ENCODE measurements around the gene GRK5.

GRK5 gene

GRCh38 chr10:119323085-119324016 lies 116.0 kb downstream of the GRK5 start:
- no peak for DNase-seq

DNA sequence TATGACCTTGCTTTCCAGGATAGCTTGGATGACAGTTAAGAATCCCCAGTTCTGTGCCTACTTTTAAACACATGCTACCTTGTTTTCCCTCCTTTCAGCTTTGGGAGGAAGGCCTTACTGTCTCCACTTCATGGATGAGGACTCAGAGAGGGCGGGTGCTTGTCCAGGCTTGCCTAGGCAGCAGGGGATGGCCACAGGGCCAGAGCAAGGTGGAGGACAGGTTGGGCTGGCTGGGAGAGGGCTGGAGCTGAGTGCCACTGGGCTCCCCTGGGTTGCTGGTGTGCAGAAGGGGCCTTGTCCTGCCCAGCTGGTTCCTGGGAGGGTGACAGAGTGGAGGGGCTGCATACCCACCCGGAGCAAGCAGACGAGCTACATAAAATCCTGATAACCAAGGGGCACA lies 117.8 kb downstream of the GRK5 start:
- no peak for DNase-seq

- no peak for DNase-seq
These were observed 118.8 kb downstream of the GRK5 start for GRCh38 chr10:119326167-119326566.

- no peak for DNase-seq
These were observed 119.8 kb downstream of the GRK5 start for GRCh38 chr10:119327096-119327745.

- no peak for DNase-seq
These were observed 120.9 kb downstream of the GRK5 start for GRCh38 chr10:119328223-119328622.

GRCh38 chr10:119330342-119330741 lies 123.0 kb downstream of the GRK5 start:
- no peak for DNase-seq

DNA sequence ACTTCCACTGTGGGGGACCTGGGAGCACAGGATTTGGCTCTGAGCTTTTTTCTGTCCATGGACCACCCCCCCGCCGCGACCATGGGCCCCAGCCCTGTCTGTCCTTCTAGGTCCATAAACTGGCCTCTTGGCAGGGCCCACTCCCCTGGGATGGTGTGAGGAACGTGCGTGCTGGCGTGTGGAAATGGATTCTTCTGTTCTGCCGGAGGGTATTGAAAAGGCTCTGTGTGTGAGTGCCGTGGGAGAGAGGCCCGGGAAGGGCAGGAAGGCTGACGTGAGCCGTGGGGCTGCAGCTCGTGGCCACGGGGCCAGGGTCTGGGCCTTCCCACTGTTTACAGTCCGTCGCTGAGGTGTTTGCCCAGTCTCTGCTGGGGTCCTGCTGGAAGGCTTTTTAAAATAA lies 123.7 kb downstream of the GRK5 start:
- no peak for DNase-seq

DNA sequence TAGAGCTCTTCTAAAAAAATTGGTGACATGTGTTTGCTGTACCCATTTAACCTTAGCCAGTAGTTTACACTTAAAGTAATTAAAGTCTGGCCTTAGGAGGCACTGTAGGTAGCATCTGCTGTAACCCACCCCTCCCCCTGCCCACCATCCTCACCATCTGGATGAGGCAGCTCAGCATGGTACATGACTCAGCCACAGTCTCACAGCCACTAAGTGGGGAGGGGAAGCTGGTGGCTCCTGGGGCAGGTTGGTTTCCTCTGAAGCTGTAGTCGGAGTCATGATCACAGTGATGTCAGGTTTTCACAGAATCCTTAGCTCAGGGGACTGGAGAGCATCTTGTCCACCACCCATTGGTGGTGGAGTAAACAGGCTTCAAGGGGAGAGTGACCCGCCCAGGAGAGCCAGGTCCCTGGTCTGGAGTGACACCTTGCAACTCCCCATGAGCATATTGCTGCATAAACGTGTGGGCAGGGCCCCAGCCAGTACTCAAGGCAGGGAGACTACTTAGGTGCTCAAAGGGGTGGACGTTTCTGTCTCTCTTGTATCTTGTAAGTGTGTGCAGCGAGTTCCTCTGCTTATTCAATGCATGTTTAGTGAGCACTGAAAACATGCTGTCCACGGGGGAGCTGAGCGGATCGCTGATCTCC lies 125.9 kb downstream of the GRK5 start:
- DNase-seq = no peak

DNA sequence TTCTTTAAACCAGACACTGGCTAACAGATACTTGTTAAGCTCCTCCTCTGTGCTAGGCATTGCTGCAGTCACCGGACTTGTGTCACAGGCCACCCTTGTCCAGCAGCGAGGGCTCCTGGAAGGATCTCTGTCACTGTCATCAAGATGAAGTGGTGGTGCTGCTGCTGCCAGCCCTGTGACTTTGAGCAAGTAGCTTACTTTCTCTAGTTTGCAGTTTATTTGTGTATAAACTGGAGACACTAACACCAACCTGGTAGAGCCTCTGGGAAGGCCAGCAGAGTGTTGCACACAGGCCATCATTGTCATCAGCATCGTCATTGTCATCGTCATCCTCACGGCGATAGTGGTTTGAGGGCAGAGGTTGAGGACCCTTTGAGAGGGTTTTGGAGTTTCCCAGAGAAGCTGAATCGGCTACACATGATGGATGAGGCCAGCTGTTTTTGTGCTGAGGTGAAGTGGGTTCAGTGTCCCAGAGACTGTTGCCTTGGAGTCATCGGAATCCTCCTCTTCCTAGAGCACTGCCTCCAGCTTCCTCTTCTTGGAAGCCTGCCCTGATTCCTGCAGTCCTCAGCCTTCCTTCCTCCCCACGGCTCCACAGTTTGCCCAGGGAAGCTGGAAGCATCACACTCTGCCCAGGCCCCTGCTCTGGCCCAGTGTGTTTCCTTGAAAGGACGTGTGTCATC lies 128.4 kb downstream of the GRK5 start:
- no peak for DNase-seq

- no peak for DNase-seq
These were observed 129.2 kb downstream of the GRK5 start for GRCh38 chr10:119336599-119336998.

GRCh38 chr10:119337223-119337622 lies 129.9 kb downstream of the GRK5 start:
- DNase-seq = no peak

GRCh38 chr10:119337796-119338432 lies 130.5 kb downstream of the GRK5 start:
- no peak for DNase-seq

DNA sequence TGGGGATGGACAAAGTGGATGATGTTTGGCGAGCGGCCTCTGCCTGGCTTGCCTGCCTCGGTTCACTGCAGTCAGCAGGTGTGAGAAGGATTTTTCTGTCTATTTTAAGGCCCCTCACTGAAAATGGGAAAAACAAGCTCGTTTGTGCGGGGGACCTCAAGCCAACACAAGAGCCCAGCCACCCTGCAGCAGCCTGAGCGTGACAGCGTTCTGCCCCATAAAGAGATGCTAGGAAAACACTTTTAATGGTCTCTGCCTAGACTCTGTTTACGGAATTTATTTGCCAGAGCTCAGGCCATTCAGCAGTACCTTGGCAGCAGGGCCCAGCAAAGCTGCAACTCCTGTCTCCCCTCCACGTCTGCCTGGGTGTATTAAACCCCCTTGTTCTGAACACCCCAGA lies 131.7 kb downstream of the GRK5 start:
- no peak for DNase-seq

GRCh38 chr10:119340893-119341458 lies 133.6 kb downstream of the GRK5 start:
- DNase-seq = no peak

GRCh38 chr10:119341459-119342301 lies 134.3 kb downstream of the GRK5 start:
- no peak for DNase-seq

- DNase-seq = no peak
These were observed 135.0 kb downstream of the GRK5 start for GRCh38 chr10:119342335-119342734.

DNA sequence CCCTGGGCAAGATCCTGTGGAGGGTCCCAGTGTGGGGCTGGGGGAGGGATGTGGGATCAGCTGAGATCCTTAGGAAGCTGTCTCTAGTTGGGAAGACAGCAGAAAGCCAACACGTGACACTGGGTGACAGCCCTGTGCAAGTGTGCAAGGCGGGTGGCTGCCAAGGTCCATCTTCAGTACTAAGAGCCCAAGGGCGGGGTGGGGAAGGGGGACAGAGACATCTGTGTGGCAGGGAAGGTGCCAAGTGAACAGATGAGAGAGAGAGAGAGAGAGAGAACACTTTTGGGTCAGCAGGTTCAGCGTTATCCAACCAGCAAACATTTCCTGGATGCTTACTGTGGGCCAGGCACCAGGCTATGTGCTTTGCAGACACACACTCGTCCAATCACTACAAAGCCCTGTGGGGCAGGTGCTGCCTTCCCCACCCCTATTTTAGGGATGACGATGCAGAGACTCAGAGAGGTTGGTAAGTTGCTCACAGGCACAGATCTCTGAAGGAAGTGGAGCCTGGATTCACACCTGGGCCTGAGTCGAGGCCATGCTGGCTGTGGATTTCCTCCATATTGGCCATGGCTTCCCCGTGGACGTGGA lies 135.7 kb downstream of the GRK5 start:
- DNase-seq = no peak

GRCh38 chr10:119344381-119344780 lies 137.0 kb downstream of the GRK5 start:
- DNase-seq = no peak

DNA sequence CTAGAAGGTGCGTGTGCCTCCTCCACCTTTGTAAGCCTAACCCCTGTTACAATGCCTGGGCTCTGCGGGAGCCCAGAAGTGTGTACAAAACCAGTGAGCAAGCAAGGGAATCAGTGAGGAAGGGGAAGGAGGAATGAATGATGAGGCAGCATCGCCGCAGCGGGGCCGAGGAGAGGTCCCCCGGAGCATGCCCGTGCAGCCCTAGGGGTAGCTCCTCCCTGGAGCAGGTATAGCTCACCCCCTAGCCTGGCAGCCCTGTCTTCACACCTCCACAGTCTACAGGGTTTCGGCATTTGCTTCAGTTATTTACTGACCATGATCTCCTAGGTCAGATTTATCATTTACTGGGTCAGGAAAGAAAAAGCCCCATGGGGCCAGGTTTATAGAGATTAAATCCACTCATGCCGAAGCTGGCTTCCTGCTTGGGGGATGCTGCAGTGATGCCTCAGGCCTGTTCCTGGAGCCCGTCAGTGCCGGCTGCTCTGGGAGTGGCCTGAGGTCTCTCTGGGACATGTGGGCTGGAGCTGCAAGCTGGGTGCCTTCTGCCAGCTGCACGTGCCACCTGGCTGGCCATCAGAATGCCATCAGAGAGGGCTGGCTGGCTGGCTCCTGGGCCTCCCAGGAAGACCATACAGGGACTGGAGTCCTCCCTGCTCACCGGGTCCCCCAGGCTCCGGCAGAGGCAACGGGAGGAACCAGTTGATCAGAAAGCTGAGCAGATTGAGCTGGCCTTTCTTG lies 138.9 kb downstream of the GRK5 start:
- no peak for DNase-seq

All from NCI-H2227 treated with DMSO at 0.1 percent for 48 hours (cell line).